IMR-90 (cell line): ENCODE results near the gene PMPCA. TPM values are rescaled to one million over a fixed set of nuclear protein-coding genes. Genes with fewer than 3 reads are reported as not detected.
A peak's percentile ranks its signal among the peaks of the same experiment; 100 is the strongest.

Source experiments
- ATAC-seq: fragments of 200-7000 bp; cut with Tn5 transposase; 2 replicates; pipeline ENCODE4 v1.9.1; 2020; ENCODE audit warnings: low read depth, mild to moderate bottlenecking, moderate library complexity
- BruUV-seq: library from RNA; stranded (reverse); fragments of 400-500 nt; replicated peaks from 2 replicates; lab custom pipeline; 2021; lab: Mats Ljungman, UMichigan
- CTCF ChIA-PET: fragments of 300-600 bp; formaldehyde crosslinking; extraction: SDS; loops from one replicate; lab custom pipeline; 2021; ENCODE audit warnings: antibody characterized with exemption; lab: Yijun Ruan, JAX
- POLR2A ChIA-PET: fragments of 300-600 bp; sonication (Branson Sonifier 250); formaldehyde crosslinking; loops from one replicate; lab custom pipeline; 2022; ENCODE audit warnings: antibody characterized with exemption; ENCODE audit not compliant: unreplicated experiment; lab: Charles Lee
- DNase-seq: peaks from one replicate; pipeline ENCODE4 v3.0.0; 2013
- H2AFZ ChIP-seq: replicated peaks from 2 replicates; pipeline ENCODE3; 2013; ENCODE audit warnings: low read length, mild to moderate bottlenecking; ENCODE audit not compliant: poor library complexity
- H2AK5ac ChIP-seq: 2 replicates; pipeline ENCODE4 v1.6.1; 2013; ENCODE audit warnings: low read depth, low read length, inconsistent platforms
- H2AK9ac ChIP-seq: replicated peaks from 2 replicates; pipeline ENCODE3; 2013; ENCODE audit warnings: mild to moderate bottlenecking, low read depth, low read length, moderate library complexity; ENCODE audit not compliant: poor library complexity
- H2BK120ac ChIP-seq: 2 replicates; pipeline ENCODE4 v1.6.1; 2013; ENCODE audit warnings: low read depth, low read length, inconsistent platforms
- H2BK15ac ChIP-seq: 3 replicates; pipeline ENCODE4 v1.6.1; 2013; ENCODE audit warnings: low read depth, low read length, inconsistent platforms
- H2BK20ac ChIP-seq: 2 replicates; pipeline ENCODE4 v1.6.1; 2013; ENCODE audit warnings: low read depth, mild to moderate bottlenecking, inconsistent platforms, low read length, moderate library complexity
- H2BK5ac ChIP-seq: 2 replicates; pipeline ENCODE4 v1.6.1; 2013; ENCODE audit warnings: mild to moderate bottlenecking, low read depth, low read length, inconsistent platforms; ENCODE audit not compliant: poor library complexity, severe bottlenecking
- H3K14ac ChIP-seq: replicated peaks from 2 replicates; pipeline ENCODE4 v1.6.1; 2013; ENCODE audit warnings: low read depth, low read length, inconsistent platforms
- H3K18ac ChIP-seq: 2 replicates; pipeline ENCODE4 v1.6.1; 2013; ENCODE audit warnings: low read depth, low read length, control low read depth
- H3K23ac ChIP-seq: 2 replicates; pipeline ENCODE4 v1.6.1; 2013; ENCODE audit warnings: low read depth, low read length, inconsistent platforms
- H3K27ac ChIP-seq: 2 replicates; pipeline ENCODE4 v1.5.1; 2013; ENCODE audit warnings: mild to moderate bottlenecking, control low read depth, low read length; ENCODE audit not compliant: insufficient read depth
- H3K27me3 ChIP-seq: 2 replicates; pipeline ENCODE4 v1.6.1; 2013; ENCODE audit warnings: low read length; ENCODE audit not compliant: control insufficient read depth, insufficient read depth
- H3K36me3 ChIP-seq: 2 replicates; pipeline ENCODE4 v1.6.1; 2013; ENCODE audit warnings: low read length, mixed read lengths; ENCODE audit not compliant: control insufficient read depth, insufficient read depth
- H3K4ac ChIP-seq: 2 replicates; pipeline ENCODE4 v1.6.1; 2013; ENCODE audit warnings: low read depth, low read length, inconsistent platforms
- H3K4me1 ChIP-seq: 2 replicates; pipeline ENCODE4 v1.6.1; 2013; ENCODE audit warnings: low read length, mixed read lengths; ENCODE audit not compliant: control insufficient read depth, insufficient read depth
- H3K4me2 ChIP-seq: 2 replicates; pipeline ENCODE4 v1.6.1; 2013; ENCODE audit warnings: low read depth, mild to moderate bottlenecking, control low read depth, low read length, moderate library complexity
- H3K4me3 ChIP-seq: 2 replicates; pipeline ENCODE4 v1.5.1; 2013; ENCODE audit warnings: low read depth, mild to moderate bottlenecking, control low read depth, low read length, moderate library complexity; ENCODE audit not compliant: insufficient read depth
- H3K56ac ChIP-seq: 2 replicates; pipeline ENCODE4 v1.6.1; 2013; ENCODE audit warnings: low read length, inconsistent platforms; ENCODE audit not compliant: insufficient read depth; ENCODE audit errors: extremely low read depth
- H3K79me1 ChIP-seq, 2 experiments: 2 replicates each; pipeline ENCODE4 v1.6.1; 2013; ENCODE audit warnings: low read length in 2 of 2, inconsistent platforms in 1 of 2, low read depth in 1 of 2
- H3K9ac ChIP-seq: 2 replicates; pipeline ENCODE4 v1.6.1; 2013; ENCODE audit warnings: low read depth, low read length, control low read depth
- H3K9me1 ChIP-seq: 2 replicates; pipeline ENCODE4 v1.6.1; 2013; ENCODE audit warnings: low read length, inconsistent platforms; ENCODE audit not compliant: insufficient read depth
- H3K9me3 ChIP-seq: 2 replicates; pipeline ENCODE4 v1.6.1; 2013; ENCODE audit warnings: low read length; ENCODE audit not compliant: control insufficient read depth, insufficient read depth
- H4K20me1 ChIP-seq: 2 replicates; pipeline ENCODE4 v1.6.1; 2013; ENCODE audit warnings: low read length, inconsistent platforms; ENCODE audit not compliant: insufficient read depth
- H4K5ac ChIP-seq: 2 replicates; pipeline ENCODE4 v1.6.1; 2013; ENCODE audit warnings: mild to moderate bottlenecking, low read depth, low read length, control low read depth
- H4K8ac ChIP-seq, 2 experiments: 2 replicates each; pipeline ENCODE4 v1.6.1; 2013; ENCODE audit warnings: low read depth in 2 of 2, low read length in 2 of 2, control low read depth in 1 of 2, inconsistent platforms in 1 of 2
- H4K91ac ChIP-seq: 2 replicates; pipeline ENCODE4 v1.6.1; 2013; ENCODE audit warnings: low read depth, low read length, inconsistent platforms; ENCODE audit not compliant: insufficient read depth
- BHLHE40 ChIP-seq: fragments of 150-350 bp; IDR thresholded peaks from 2 replicates; pipeline ENCODE4 v1.6.1; 2016; ENCODE audit warnings: mild to moderate bottlenecking, low read depth, low read length
- CEBPB ChIP-seq: IDR thresholded peaks from 2 replicates; pipeline ENCODE4 v1.6.1; 2012; ENCODE audit warnings: low read depth, low read length, improper control_type of control experiment
- CHD1 ChIP-seq: IDR thresholded peaks from 2 replicates; pipeline ENCODE4 v1.6.1; 2012; ENCODE audit warnings: low read depth, low read length, improper control_type of control experiment
- FOS ChIP-seq: fragments of 150-350 bp; IDR thresholded peaks from 2 replicates; pipeline ENCODE4 v1.6.1; 2016; ENCODE audit warnings: low read depth, low read length
- MAFK ChIP-seq: IDR thresholded peaks from 2 replicates; pipeline ENCODE4 v1.6.1; 2012; ENCODE audit warnings: low read depth, low read length, improper control_type of control experiment
- NFE2L2 ChIP-seq: fragments of 150-350 bp; IDR thresholded peaks from 2 replicates; pipeline ENCODE4 v1.6.1; 2016; ENCODE audit warnings: low read depth, mild to moderate bottlenecking, low read length
- POLR2A ChIP-seq: IDR thresholded peaks from 2 replicates; pipeline ENCODE4 v1.6.1; 2012; ENCODE audit warnings: mild to moderate bottlenecking, low read depth, low read length
- RAD21 ChIP-seq: IDR thresholded peaks from 2 replicates; pipeline ENCODE4 v1.6.1; 2012; ENCODE audit warnings: low read length, improper control_type of control experiment
- RCOR1 ChIP-seq: IDR thresholded peaks from 2 replicates; pipeline ENCODE4 v1.6.1; 2012; ENCODE audit warnings: mild to moderate bottlenecking, low read length, improper control_type of control experiment; ENCODE audit not compliant: insufficient replicate concordance
- SMC3 ChIP-seq: fragments of 150-350 bp; IDR thresholded peaks from 2 replicates; pipeline ENCODE4 v1.6.1; 2016; ENCODE audit warnings: low read depth, mild to moderate bottlenecking, antibody characterized with exemption, low read length, moderate library complexity
- WGBS, 2 experiments: methylation state at CpG; one replicate each; pipeline versions ENCODE4 v1.1.5 to v1.1.7; 2013; ENCODE audit warnings: missing lambda C conversion rate in 2 of 2; ENCODE audit not compliant: insufficient read length in 1 of 2; ENCODE audit errors: extremely low coverage in 2 of 2; 5-methylcytosine and 5-hydroxymethylcytosine counted together
- dilution Hi-C: fragments of 300-500 bp; cut with HindIII; formaldehyde crosslinking; loops from one replicate; pipeline ENCODE4 v1.14.3; 2018; ENCODE audit warnings: low sequenced_read_pairs; ENCODE audit not compliant: unreplicated experiment
- in situ Hi-C: fragments of 300-500 bp; cut with MboI; formaldehyde crosslinking; loops from 3 replicates; pipeline ENCODE4 v1.14.3; 2019; ENCODE audit warnings: low sequenced_read_pairs, inconsistent platforms, mixed read lengths
- intact Hi-C: fragments of 100-400 bp; cut with micrococcal nuclease; formaldehyde crosslinking; loops from 2 replicates; pipeline ENCODE4 v1.10.0; 2022
- polyA plus RNA-seq, 3 experiments: library from polyadenylated mRNA; depleted of rRNA; stranded (reverse); fragments of >200 nt; gene quantifications; 2 replicates each; pipeline ENCODE4 v1.2.3, GENCODE V29; 2012; ENCODE audit warnings: low replicate concordance in 1 of 3
- total RNA-seq: library from RNA; depleted of rRNA; stranded (reverse); fragments of >200 nt; gene quantifications from 2 replicates; pipeline ENCODE4 v1.2.3, GENCODE V29; 2012
- TF ChIP-seq, protein P1 (sequence below): fragments of 150-350 bp; IDR thresholded peaks from 2 replicates; pipeline ENCODE4 v1.6.1; 2016; ENCODE audit warnings: low read depth, mild to moderate bottlenecking, low read length, moderate library complexity, borderline replicate concordance
- TF ChIP-seq, protein P2 (sequence below): fragments of 150-350 bp; IDR thresholded peaks from 2 replicates; pipeline ENCODE4 v1.6.1; 2017; ENCODE audit warnings: mild to moderate bottlenecking, antibody characterized with exemption, low read length, low read depth

The PMPCA gene
- total and polyA plus RNA-seq, 2 of the 4 experiments (the other 2 are of a cell fraction), result 62.6 to 95.8 TPM

DNA sequence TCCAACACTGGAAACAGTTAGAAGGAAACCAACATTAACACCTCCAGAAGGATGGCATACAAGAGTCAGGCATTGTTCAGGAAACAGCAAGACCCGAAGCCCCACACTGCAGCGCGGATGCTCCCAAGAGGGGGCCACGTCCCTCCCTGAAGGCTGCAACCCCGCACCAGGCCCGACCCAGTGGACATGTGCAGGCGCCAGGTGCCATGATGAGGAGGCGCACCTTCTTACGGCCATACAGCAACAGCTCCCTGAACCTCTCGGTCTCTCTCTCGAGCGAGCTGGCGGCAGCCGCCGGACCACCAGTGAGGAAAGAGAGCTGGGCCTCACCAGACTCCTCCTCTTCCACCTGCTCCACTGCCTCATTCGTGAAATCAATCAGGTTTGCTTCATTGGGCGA lies 52.2 kb downstream of the PMPCA start:
- ATAC-seq (no peak), DNase-seq (no peak)
- intact Hi-C loops, result no loop called here
- Histone ChIP-seq H3K9me3 (no peaks in the 10 kb centered on the region), H2BK120ac (no peak overlapping the region), H2BK20ac (no peak overlapping the region), H3K4me3 (no peak overlapping the region), H2BK15ac (no peak overlapping the region), H4K5ac (no peak overlapping the region), H2AK5ac (no peak overlapping the region), H3K27ac (no peak overlapping the region), H2AK9ac (peak overlapping the region; percentile 72), H2AFZ (no peak overlapping the region), H3K18ac (no peak overlapping the region), H3K79me1 (peaks cover 22 to 37% of the 10 kb centered on the region in 2 experiments), H3K14ac (no peak overlapping the region), H4K8ac (no peak overlapping the region), H3K56ac (no peak overlapping the region), H4K91ac (no peak overlapping the region), H3K27me3 (no peaks in the 10 kb centered on the region), H4K20me1 (peaks cover 43% of the 10 kb centered on the region), H3K4me1 (no peaks in the 10 kb centered on the region), H3K9me1 (no peaks in the 10 kb centered on the region), H3K36me3 (peaks cover 79% of the 10 kb centered on the region), H3K23ac (no peak overlapping the region), H3K4me2 (no peak overlapping the region), H3K4ac (no peak overlapping the region), H2BK5ac (no peak overlapping the region), H3K9ac (no peak overlapping the region)
- ChIA-PET CTCF (no interaction called here), POLR2A (no interaction called here)
- in situ Hi-C loops, result no loop called here
- no TSS peak for BruUV-seq
- dilution Hi-C loops, result no loop called here
- TF ChIP-seq SMC3 (no peak), MAFK (no peak), RCOR1 (no peak), POLR2A (no peak), CEBPB (no peak), CHD1 (no peak), NFE2L2 (no peak), RAD21 (no peak), BHLHE40 (no peak), FOS (no peak)
- TF ChIP-seq, protein P1, sequence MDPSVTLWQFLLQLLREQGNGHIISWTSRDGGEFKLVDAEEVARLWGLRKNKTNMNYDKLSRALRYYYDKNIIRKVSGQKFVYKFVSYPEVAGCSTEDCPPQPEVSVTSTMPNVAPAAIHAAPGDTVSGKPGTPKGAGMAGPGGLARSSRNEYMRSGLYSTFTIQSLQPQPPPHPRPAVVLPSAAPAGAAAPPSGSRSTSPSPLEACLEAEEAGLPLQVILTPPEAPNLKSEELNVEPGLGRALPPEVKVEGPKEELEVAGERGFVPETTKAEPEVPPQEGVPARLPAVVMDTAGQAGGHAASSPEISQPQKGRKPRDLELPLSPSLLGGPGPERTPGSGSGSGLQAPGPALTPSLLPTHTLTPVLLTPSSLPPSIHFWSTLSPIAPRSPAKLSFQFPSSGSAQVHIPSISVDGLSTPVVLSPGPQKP, result no peak
- TF ChIP-seq, protein P2, sequence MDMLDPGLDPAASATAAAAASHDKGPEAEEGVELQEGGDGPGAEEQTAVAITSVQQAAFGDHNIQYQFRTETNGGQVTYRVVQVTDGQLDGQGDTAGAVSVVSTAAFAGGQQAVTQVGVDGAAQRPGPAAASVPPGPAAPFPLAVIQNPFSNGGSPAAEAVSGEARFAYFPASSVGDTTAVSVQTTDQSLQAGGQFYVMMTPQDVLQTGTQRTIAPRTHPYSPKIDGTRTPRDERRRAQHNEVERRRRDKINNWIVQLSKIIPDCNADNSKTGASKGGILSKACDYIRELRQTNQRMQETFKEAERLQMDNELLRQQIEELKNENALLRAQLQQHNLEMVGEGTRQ, result no peak
- 97% methylated on average over 11 of the region's 17 CpGs; no CpG with 5 or more reads in 1 of the 2 experiments for WGBS, 2 experiments
